SH-SY5Y (cell line): ENCODE data around the gene TEX30.

Experiments
- GATA2 ChIP-seq: IDR thresholded peaks from 2 replicates; pipeline ENCODE4 v1.6.1; 2011; ENCODE audit warnings: mild to moderate bottlenecking, low read depth, low read length
- GATA3 ChIP-seq: IDR thresholded peaks from 2 replicates; pipeline ENCODE4 v1.6.1; 2011; ENCODE audit warnings: low read depth, mild to moderate bottlenecking, low read length, moderate library complexity

DNA sequence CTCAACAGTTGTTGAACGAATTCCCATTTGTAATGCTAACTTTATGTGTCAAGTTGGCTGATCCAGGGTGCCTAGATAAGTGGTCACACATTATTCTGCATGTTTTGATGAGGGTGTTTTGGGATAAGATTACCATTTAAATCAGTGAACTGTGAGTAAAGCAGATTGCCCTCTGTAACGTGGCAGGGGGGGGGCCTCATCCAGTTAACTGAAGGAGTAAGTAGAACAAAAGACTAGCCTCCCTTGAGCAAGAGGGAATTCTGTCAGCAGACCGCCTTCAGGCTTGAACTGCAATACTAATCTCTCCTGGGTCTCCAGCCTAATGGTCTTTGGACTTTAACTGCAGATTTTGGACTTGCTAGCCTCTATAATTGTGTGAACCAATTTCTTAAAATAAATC lies 4.2 kb upstream of the TEX30 start:
- TF ChIP-seq GATA3 (no peak), GATA2 (no peak)
